T follicular helper cell (primary cell): Measurements from ENCODE around the gene CD37.
A peak's percentile ranks its signal among the peaks of the same experiment; 100 is the strongest.
"Not testable (repeated sequence)": the region's sequence is repeated elsewhere in the genome, so short reads cannot be mapped to it uniquely, and the experiment has no call there.

Source experiments
- DNase-seq: peaks from one replicate; pipeline ENCODE4 v3.0.0-alpha.2; 2020; ENCODE audit warnings: low read depth

Gene CD37

DNA sequence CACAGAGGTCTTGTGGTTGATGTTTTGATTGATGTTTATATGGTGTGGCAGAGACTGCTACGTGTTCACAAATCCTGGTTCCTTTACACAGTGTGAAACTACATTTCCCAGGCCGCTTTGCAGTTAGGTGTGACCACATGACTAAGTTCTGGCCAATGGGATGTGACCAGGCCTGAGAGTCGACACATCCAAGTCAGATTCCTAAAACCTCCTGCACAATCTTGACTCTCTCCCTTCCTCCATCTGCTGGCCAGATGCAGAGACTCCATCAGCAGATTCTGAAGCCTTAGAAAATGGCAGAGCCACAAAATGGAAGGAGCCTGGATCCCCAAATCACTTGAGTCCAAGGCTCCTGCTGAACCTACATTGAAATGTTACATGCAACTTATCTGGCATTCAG, 12.6 kb downstream of the CD37 start:
- no peak for DNase-seq

DNA sequence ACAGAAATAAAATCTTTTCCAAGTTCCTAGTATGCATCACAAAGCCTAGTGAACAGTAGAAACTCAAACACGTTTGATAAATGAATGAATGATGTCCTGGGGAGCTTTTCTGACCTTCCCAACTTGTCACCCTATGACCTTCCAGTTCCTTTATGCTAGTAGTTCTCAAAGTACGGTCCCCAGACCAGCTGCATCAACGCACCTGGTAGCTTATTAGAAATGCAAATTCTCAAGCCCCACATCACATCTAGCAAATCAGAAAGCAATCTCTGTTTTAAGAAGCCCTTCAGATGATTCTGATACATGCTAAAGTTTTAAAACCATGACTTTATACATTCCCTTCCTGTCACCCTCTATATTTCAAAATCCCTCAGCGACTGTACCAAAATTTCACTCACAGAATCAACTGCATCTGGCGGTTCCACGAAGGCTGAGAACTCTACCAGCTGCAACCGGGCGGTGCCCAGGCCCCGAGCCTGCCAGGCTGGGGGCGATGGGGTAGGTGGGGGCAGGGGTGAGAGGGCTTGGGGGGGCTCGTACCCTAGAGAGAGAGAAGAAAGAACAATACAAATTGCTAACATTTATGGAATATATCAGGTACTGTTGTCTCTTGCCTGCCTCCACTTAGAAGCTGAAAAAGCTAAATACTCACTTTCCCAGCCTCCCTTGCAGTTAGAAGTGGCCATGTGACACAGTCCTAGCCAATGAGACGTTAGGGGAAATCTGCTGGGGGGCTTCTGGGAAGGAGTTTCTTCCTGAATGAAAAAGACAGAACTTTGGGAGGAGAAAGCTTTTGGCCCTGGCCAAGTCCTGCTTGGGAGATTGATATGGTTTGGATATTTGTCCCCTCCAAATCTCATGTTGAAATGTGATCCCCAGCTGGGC, 13.3 kb downstream of the CD37 start:
- no peak for DNase-seq

DNA sequence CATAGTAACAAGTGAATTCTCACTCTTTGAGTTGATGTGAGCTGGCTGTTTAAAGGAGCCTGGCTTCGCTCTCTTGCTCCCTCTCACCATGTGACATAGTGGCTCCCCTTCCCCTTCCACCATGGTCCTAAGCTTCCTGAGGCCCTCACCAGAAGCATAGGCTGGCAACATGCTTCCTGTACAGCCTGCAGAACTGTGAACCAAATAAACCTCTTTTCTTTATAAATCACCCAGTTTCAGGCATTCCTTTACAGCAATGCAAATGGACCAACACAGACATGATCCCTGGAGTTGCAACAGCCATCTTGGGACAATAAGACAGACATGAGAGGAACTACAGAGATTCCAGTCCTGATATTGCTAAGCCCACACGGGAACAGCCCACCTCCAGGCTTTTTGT, 14.4 kb downstream of the CD37 start:
- no peak for DNase-seq

DNA sequence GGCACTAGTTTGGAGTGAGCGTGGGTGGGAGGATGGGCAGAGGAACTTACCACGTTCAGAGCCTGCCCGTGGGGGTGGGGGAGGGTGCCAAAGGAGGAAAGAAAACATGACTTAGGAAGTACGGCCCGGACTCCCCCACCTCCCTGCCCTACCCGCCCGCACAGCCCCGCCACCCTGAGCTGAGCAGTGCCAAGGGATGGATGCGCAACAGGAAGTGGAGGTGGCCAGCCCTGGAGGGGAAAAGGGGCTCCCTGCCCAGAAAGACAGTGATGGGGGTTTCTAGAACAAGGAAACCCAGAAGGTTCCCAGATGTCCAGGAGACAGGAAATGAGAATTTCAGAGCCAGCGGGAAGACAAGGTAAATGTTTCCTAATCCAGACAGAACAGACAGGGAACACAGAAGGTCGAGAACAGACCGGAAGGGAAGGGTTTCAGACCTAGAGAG, 20.7 kb downstream of the CD37 start:
- DNase-seq, result no peak

DNA sequence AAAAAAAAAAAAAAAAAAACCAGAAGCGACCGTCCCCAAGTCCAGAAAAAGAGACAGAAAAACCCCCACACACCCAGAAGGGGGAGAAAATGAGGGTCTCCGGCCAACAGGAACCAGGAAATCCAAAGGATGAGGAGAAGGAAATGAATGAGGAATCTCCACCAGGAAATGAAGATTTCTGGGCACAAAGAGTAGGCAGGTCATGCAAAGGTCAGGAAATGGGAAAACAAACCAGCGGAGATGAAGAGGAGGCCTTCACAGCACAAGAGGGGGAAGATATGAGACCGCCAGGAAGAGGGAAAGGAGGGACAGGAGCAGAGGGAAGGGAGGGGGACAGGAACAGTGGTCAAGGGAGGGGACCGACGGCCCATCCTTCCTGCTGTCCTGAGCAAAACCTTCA, 21.2 kb downstream of the CD37 start:
- no peak for DNase-seq

DNA sequence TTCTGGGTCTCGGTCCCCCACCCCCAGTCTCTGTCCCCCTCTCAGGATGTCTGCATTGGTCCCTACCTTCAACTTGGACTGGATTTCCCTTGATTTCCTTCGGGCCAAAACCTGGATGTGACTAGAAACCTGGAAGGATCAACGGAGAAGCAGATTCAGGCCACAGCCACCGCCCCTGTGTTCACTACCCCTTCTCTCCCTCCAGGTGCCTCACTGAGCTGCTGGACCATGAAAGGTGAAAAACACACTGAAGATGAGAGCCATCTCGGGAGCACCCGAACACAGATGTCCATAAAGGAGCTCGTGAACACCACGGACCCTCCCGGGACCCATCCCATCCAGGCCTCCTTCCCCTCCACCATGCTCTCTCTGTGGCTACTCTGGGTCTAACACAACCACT, 22.0 kb downstream of the CD37 start:
- DNase-seq, result no peak

DNA sequence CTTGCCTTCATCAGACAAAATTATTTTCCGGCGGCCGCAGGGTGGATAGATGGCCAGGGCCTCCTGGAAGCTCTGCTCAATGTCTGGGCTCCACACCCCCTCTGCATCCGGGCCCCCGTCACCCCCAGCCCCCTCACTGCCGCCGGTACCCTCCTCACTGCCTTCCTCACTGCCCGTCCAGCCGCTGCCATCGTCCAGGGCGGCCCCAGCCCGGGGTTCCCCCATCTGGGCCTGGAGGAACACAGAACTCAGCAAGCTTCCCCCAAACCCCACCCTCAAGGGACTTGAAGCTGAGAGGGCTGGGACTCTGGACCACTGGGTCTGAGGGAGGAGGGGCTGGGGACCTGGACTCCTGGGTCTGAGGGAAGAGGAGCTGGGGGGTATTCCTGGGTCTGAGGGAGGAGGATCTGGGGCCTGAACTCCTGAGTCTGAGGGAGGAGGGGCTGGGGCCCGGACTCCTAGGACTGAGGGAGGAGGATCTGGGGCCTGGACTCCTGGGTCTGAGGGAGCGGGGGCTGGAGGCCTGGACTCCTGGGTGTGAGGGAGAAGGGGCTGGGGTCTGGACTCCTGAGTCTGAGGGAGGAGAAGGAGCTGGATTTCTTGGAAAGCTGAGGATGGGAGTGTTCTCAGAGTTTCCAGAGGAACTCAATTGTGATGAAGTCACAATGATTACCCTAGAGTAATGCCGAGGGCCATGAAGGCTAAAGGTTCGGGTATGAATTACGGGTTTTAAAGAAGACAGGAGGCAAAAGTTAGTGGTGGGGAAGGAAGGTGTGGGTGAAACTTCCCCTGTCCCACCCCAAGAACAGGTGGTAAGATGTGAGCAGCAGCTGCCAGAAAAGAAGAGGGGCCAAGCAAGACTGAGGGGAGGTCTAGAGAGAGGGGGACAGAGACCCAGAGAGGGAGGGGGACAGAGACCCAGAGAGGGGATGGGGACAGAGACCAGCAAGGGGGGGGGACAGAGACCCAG, 24.9 kb downstream of the CD37 start:
- DNase-seq, result no peak

DNA sequence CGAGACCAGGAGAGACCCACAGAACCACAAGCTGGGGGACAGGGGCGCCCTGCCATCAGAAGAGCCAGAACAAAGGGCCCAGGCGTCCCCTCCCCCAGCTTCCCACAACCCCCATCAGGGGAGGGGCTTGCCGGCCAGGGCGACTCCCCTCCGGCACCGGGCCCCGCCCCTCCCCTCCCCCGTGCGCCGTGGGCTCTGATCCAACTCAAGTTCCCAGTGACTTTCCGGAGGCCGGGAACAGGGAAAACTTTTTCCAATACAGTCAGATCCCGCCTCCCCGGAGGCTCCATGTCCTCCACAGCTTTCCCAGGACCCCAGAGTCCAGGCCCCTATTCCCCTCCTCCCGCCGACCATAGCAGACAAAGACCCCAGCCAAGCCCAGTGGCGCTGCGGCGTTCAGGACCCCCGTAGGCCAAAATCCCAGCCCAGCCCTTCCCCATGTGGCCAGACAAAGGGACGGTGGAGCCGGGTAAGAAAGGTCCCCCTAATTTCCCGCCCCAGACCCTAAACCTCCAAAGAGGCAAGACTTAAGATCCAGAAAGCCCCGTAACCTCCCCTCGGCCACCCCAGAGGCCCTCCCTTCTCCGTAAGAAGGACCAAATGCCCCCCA, 26.3 kb downstream of the CD37 start:
- no peak for DNase-seq

DNA sequence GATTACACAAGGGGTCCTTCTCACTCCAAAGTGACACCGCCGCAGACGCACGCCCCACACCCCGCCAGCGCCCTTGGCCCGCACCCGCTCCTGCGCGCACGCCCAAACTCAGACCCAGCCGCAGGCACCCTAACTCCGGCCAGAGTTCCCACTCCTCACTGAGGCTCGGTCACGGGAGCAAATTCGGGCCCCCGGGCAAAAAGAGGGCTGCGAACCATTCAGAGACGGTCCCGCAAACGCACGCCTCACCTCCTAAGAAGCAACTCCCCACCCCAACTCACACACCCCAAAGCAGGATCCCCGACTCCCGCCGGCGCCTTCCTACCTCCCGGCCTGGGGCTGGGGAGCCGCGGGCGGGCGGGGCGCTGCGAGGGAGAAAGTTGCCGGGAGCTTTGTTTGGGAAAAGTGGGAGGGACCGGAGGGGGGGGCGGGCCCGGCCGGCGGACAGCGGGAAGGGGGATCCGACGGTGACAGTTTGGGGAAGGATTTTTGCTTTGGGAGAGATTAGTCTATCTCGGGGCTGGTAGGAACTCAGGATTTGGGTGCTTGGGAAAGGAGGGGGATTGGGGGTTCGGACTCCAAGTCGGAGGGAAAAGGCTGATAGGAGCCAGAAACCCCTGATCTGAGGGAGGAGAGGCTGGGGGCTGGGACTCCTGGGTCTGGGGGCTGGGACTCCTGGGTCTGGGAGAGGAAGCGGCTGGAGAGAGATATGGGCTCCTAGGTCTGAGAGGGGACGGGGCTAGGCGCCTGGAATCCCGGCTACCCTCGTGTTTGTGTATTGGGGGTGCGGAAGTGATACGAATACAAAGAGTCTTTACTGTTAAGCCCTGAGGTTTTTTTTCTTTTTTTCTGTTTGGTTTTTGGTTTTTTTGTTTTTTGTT, 27.1 kb downstream of the CD37 start, which contains the start of gene TEAD2:
TSS of gene TEAD2 (minus strand) at position 369 of the 881 bp plus-strand sequence. CDS start 2,341 bp downstream, outside the sequence.
- DNase-seq, result no peak

DNA sequence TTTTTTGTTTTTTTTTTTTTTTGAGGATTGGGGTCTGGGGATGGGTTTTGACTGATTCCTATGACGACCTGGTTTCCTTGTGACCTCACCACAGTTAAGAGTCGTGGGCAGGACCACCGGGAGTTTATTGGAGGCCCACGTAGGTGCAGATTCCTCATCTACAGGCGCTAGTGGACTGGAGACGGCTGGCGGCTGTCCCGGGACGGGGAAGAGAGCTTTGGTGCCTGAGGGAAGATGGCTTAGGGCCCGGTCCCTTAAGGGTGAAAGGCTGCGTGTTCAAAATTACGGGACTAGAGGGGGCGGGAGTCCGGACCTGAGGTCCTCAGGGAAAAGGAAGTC, 27.7 kb downstream of the CD37 start:
- DNase-seq, result no peak

DNA sequence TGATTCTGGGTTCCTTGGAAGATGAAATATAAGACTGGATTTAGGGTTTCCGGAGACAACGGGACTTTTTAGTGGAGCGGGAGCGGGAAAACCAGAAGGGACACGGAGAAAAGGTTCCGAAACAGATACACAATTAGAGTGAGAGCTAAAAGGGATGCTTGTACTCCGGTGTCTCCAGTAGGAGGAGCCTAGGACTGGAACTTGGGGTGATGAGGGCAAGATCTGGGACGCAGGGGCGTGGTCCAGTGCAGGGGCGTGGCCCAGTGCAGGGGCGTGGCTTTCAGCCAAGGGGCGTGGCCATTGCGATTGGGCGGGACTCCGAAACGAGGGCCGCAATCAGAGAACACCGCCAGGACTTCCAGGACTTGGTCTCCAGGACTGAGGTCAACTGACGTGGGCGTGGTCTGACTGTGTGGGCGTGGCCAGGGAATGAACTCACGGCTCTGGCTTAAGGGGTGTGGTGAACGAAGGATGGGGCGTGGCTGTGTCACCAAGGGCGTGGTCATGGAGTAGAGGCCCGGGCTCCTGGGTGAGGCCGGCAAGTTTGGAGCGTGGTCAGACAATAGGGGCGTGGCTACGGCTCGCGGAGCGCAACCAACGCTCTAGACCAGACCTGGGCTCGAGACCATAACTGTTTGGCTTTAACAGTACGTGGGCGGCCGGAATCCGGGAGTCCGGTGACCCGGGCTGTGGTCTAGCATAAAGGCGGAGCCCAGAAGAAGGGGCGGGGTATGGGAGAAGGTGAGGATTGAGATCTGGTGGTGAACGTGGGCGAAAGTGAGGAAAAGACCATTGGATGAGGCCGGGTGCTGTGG, 28.3 kb downstream of the CD37 start, which contains the start of gene DKKL1:
TSS of gene DKKL1 (plus strand) at position 610 of the 815 bp plus-strand sequence. CDS start at position 732, 122 bp downstream.
- peak; percentile 39 for DNase-seq

DNA sequence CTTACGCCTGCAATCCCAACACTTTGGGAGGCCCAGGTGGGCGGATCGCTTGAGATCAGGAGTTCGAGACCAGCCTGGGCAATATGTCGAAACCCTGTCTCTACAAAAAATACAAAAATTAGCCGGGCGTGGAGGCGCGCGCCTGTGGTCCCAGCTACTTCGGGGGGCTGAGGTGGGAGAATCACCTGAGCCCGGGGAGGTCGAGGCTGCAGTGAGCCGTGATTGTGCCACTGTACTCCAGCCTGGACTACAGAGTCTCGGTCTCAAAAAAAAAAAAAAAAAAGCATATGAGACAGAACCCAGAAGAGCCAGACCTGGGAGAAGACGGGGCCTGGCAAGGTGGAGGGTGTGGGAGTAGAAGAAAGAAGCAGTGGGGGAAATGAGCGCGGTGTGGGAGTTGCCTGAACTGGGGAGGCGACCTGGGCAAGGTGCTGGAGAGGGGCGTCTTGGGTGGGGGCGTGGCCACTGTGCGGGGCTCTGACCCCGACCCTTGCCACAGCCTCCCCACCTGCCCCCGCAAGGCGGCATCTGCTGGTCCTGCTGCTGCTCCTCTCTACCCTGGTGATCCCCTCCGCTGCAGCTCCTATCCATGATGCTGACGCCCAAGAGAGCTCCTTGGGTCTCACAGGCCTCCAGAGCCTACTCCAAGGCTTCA, 29.0 kb downstream of the CD37 start:
- DNase-seq, result no peak

DNA sequence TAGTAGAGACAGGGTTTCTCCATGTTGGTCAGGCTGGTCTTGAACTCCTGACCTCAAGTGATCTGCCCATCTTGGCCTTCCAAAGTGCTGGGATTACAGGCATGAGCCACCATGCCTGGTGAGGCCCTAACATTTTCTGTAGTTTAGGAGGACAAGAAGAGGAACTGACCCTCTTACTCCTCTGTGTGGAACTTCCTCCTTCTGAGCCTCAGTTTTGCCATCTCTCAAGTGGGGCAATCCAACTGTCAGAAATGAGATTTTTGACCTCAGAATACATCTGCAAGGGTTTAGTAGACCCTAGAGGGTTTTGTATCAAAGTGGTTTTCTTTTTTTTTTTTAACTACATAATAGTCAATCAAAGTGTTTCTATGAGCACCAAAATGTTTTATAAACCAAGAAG, 30.9 kb downstream of the CD37 start:
- DNase-seq, result no peak

DNA sequence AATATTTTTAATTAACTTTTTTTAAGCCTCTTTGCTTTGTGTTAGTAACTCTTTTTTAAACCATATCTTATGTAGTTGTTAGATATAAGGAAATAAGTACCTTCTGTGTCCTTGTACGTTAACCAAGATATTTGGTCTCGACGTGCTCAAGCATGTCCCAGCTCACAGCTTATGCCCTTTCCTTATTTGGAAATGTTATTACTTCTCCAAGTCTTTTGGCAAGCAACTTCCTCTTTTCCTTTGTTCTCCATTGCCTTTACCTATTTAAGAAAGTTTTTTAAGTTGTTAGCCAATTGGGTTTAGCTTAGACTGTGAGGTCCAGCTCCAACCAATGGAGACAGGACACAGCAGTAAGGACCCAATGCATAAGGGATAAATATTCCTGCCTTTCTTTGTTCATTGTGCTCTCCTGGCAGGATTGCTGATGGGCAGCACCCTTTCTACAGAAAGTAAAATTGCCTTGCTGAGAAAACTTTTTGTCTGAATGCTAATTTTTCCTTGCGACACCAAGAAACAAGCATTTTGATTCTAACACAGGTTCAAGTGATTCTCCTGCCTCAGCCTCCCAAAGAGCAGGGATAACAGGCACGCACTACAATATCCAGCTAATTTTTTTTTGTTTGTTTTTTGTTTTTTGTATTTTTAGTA, 33.6 kb downstream of the CD37 start:
- no peak for DNase-seq

DNA sequence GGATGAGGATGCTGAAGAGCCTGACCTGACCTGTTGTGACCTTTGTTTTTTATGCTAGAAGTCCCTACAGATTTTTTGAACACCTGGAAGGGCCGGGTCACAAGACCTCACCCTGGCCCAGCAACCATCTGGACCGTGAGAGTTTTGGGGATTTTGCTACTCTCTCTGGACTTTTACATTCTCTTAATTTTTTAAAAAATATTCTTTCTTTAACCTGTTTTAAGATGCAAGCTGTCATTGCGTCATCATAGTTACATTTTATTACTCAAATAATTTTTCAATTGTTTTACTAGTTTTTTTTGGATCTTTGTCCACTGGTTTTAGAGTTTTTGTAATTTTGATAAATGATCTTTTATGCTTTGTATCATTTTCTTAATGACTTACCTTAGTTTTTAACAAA, 36.0 kb downstream of the CD37 start:
- no peak for DNase-seq

DNA sequence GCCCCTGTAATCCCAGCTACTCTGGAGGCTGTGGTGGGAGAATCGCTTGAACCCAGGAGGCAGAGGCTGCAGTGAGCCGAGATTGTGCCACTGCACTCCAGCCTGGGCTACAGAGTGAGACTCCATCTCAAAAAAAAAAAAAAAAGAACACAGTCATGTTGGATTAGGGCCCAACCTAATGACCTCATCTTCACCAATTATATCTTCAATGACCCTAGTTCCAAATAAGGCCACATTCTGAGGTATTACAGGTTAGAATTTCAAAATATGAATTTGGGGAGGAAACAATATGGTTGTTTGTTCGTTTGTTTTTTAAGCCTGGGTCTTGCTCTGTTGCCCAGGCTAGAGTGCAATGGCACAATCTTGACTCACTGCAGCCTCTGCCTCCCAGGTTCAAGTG, 38.0 kb downstream of the CD37 start:
- DNase-seq, result not testable (repeated sequence)

DNA sequence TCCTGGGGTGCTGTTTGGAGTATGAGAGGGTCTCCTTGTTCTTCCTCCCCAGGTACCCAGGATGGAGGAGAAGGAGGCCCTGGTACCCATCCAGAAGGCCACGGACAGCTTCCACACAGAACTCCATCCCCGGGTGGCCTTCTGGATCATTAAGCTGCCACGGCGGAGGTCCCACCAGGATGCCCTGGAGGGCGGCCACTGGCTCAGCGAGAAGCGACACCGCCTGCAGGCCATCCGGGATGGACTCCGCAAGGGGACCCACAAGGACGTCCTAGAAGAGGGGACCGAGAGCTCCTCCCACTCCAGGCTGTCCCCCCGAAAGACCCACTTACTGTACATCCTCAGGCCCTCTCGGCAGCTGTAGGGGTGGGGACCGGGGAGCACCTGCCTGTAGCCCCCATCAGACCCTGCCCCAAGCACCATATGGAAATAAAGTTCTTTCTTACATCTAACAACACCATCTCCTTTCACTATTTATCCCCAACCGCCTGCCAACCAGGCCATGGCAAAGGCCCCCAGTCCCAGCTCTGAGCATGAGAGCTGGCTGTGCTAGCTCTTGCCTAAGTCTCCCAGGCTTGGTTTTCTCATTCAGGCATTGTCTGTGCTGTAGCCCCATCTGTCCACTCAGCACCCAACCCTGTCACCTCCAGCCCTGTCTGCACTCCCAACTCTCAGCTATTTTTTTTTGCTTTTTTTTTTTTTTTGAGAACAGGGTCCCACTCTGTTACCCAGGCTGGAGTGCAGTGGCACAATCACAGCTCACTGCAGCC, 39.6 kb downstream of the CD37 start:
- no peak for DNase-seq

DNA sequence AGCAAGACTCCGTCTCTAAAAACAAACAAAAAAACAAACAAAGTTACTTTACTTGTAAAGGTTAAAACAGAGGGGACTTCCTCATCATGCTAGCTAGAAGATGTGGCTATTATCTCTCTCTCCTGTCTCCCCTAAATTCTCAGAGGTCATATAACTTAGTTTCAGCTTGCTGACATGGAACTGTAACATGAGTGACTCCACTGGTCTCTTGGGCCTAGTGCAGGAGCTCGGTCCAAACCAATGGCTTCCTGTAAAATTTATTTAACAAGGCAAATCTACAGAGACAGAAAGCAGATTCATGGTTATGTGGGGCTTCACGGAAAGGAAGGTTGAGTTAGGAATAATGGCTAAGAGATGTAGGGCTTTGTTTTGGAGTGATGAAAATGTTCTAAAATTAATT, 43.3 kb downstream of the CD37 start:
- DNase-seq, result no peak
